Chondrocyte (in vitro differentiated cells): ENCODE data around the gene SPPL2B. TPM values are rescaled to one million over a fixed set of nuclear protein-coding genes. Genes with fewer than 3 reads are reported as not detected.
"Not testable (repeated sequence)": the region's sequence is repeated elsewhere in the genome, so short reads cannot be mapped to it uniquely, and the experiment has no call there.

Experiments
- DNase-seq: peaks from one replicate; pipeline ENCODE4 v3.0.0; 2021; ENCODE audit warnings: mixed read lengths, low spot score
- H3K27ac Mint-ChIP-seq: one replicate; pipeline ENCODE4 v1.8.0; 2021; ENCODE audit warnings: mild to moderate bottlenecking, moderate library complexity, mixed read lengths; ENCODE audit not compliant: unreplicated experiment
- H3K27me3 Mint-ChIP-seq: 2 replicates; pipeline ENCODE4 v1.8.0; 2021; ENCODE audit warnings: low read depth, mixed read lengths
- H3K36me3 Mint-ChIP-seq: 2 replicates; pipeline ENCODE4 v1.8.0; 2021; ENCODE audit warnings: low read depth, mixed read lengths
- H3K4me1 Mint-ChIP-seq: 2 replicates; pipeline ENCODE4 v1.8.0; 2021; ENCODE audit warnings: low read depth, mild to moderate bottlenecking, mixed read lengths
- H3K4me3 Mint-ChIP-seq: one replicate; pipeline ENCODE4 v1.8.0; 2021; ENCODE audit warnings: mild to moderate bottlenecking, moderate library complexity, mixed read lengths; ENCODE audit not compliant: unreplicated experiment
- H3K9me3 Mint-ChIP-seq: 2 replicates; pipeline ENCODE4 v1.8.0; 2021; ENCODE audit warnings: low read depth, mixed read lengths
- CTCF ChIP-seq: fragments of 200-600 bp; sonication (generic); IDR thresholded peaks from 2 replicates; pipeline ENCODE4 v1.5.0; 2021; ENCODE audit warnings: antibody characterized with exemption, mild to moderate bottlenecking, moderate library complexity
- total RNA-seq: library from RNA; stranded (reverse); gene quantifications from 3 replicates; pipeline ENCODE4 v1.2.1, GENCODE V29; 2021

The SPPL2B gene
- total RNA-seq, 1 donor from 2014 or later = 48.9 TPM

DNA sequence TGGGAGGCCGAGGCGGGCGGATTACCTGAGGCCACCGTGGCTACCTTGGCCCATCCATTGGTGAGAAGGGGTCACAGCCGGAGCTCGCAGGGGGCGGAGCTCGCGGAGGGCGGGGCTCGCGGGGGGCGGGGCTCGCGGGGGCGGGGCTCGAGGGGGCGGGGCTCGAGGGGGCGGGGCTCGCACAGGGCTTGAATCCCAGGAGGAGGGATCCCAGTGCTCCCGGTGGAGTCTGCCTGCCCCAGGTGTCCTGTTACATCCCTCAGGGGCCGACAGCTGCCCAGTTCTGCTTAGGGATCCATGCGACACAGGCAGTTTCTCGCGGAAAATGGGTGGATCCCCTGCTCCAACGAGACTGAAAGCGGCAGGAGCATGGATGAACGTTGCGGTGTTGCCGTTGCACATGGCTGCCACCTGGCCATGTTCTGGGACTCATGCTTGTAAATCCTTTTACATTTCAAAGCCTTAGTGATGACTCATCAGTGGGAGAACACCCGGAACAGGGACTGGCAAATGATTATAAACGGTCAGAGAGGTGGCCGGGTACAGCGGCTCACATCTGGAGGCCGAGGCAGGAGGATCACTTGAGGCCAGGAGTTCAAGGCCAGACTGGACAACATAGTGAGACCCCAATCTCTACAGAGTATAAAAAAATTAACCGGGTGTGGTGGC lies 56.7 kb downstream of the SPPL2B start:
- peaks cover 5% of the 10 kb centered on the region for H3K9me3 Mint-ChIP-seq
- peak overlapping the region; percentile 36 for H3K4me3 Mint-ChIP-seq
- peak; percentile 31 for TF ChIP-seq CTCF
- H3K4me1 Mint-ChIP-seq = peaks cover 19% of the 10 kb centered on the region
- peaks cover 5% of the 10 kb centered on the region for H3K36me3 Mint-ChIP-seq
- no peak for DNase-seq
- H3K27ac Mint-ChIP-seq = peak overlapping the region; percentile 22
- H3K27me3 Mint-ChIP-seq = peaks cover 3% of the 10 kb centered on the region

DNA sequence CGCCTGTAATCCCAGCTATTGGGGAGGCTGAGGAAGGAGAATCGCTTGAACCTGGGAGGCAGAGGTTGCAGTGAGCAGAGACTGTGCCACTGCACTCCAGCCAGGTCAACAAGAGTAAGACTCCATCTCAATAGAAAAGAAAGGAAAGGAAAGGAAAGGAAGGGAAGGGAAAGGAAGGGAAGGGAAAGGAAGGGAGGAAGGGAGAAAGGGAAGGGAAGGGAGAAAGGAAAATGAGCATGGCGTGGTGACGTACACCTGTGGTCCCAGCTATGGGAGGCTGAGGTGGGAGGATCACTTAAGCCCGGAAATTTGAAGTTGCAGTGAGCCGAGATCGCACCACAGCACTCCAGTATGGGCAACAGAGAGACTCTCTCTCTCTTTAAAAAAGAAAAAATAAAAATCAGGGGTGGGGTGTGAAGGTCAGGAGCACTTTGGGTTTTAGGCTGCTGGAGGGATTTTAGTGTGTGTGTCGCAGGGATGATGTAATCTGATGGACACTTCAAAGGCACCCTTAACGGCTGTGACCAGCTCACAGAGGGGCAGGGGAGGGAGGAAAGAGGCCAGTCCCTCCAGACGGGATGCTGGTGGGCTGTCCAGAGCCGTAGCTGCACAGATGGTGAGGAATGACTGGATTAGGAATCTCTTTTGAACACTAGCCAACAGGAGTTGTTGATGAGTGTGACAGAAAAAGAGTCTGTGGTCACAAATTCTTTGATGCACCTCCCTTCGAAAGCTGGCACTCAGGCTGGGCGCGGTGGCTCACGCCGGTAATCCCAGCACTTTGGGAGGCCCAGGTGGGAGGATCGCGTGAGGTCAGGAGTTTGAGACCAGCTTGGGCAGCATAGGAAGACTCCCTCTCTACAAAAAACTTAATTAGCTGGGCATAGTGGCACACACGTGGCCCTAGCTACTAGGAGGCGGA lies 59.1 kb downstream of the SPPL2B start:
- no peaks in the 10 kb centered on the region for H3K36me3 Mint-ChIP-seq

GRCh38 chr19:2389594-2389993 lies 61.1 kb downstream of the SPPL2B start:
- no peak overlapping the region for H3K27ac Mint-ChIP-seq
- no peak for TF ChIP-seq CTCF
- no peak for DNase-seq
- peaks cover 15% of the 10 kb centered on the region for H3K4me1 Mint-ChIP-seq
- H3K9me3 Mint-ChIP-seq = no peaks in the 10 kb centered on the region
- no peak overlapping the region for H3K4me3 Mint-ChIP-seq
- peaks cover 4% of the 10 kb centered on the region for H3K27me3 Mint-ChIP-seq
- no peaks in the 10 kb centered on the region for H3K36me3 Mint-ChIP-seq

More for the DNA sequence above, 59.1 kb downstream of the SPPL2B start:
- H3K4me1 Mint-ChIP-seq = peaks cover 13% of the 10 kb centered on the region
- no peak overlapping the region for H3K27ac Mint-ChIP-seq
- no peaks in the 10 kb centered on the region for H3K9me3 Mint-ChIP-seq
- TF ChIP-seq CTCF = no peak
- no peak for DNase-seq
- H3K4me3 Mint-ChIP-seq = no peak overlapping the region
- peaks cover 4% of the 10 kb centered on the region for H3K27me3 Mint-ChIP-seq

- DNase-seq = no peak
- Mint-ChIP-seq H3K27ac (no peak overlapping the region), H3K4me1 (peaks cover 13% of the 10 kb centered on the region), H3K27me3 (peaks cover 4% of the 10 kb centered on the region), H3K9me3 (no peaks in the 10 kb centered on the region), H3K36me3 (no peaks in the 10 kb centered on the region), H3K4me3 (no peak overlapping the region)
- TF ChIP-seq CTCF = peak; percentile 88
Measured at GRCh38 chr19:2391118-2391725, 62.7 kb downstream of the SPPL2B start.

- Mint-ChIP-seq H3K9me3 (no peaks in the 10 kb centered on the region), H3K27me3 (peaks cover 4% of the 10 kb centered on the region), H3K36me3 (no peaks in the 10 kb centered on the region), H3K4me3 (no peak overlapping the region), H3K4me1 (peaks cover 13% of the 10 kb centered on the region), H3K27ac (no peak overlapping the region)
- no peak for DNase-seq
- TF ChIP-seq CTCF = no peak
Measured at GRCh38 chr19:2392366-2392765, 63.9 kb downstream of the SPPL2B start.

- H3K27me3 Mint-ChIP-seq, H3K9me3 Mint-ChIP-seq, DNase-seq, H3K36me3 Mint-ChIP-seq, H3K4me3 Mint-ChIP-seq, H3K27ac Mint-ChIP-seq: not testable (repeated sequence)
- H3K4me1 Mint-ChIP-seq = peaks cover 13% of the 10 kb centered on the region
Measured at GRCh38 chr19:2392899-2393298, 64.4 kb downstream of the SPPL2B start.
